ENCODE data around the gene TMED1.
A peak's percentile ranks its signal among the peaks of the same experiment; 100 is the strongest.

Gene TMED1

GRCh38 chr19:10831987-10832938, 3.7 kb downstream of the TMED1 start:
- DNase-seq (ENCODE audit: low read depth in 2 of 2) = no peak

GRCh38 chr19:10830931-10831779, 4.9 kb downstream of the TMED1 start:
- no peak for DNase-seq (ENCODE audit: low read depth in 2 of 2)

- no peak for DNase-seq (ENCODE audit: low read depth in 2 of 2)
These were observed 5.6 kb downstream of the TMED1 start for GRCh38 chr19:10830370-10830769.

GRCh38 chr19:10829967-10830366, 6.0 kb downstream of the TMED1 start:
- no peak for DNase-seq (ENCODE audit: low read depth in 2 of 2)

GRCh38 chr19:10828981-10829821, 6.8 kb downstream of the TMED1 start:
- no peak for DNase-seq (ENCODE audit: low read depth in 2 of 2)

GRCh38 chr19:10826846-10827245, 9.2 kb downstream of the TMED1 start:
- DNase-seq (ENCODE audit: low read depth in 2 of 2) = no peak

- DNase-seq (ENCODE audit: low read depth in 2 of 2) = no peak
These were observed 9.8 kb downstream of the TMED1 start for GRCh38 chr19:10826231-10826630.

- no peak for DNase-seq (ENCODE audit: low read depth in 2 of 2)
These were observed 12.3 kb downstream of the TMED1 start for GRCh38 chr19:10823690-10824089.

GRCh38 chr19:10820173-10820572, 15.8 kb downstream of the TMED1 start:
- DNase-seq (ENCODE audit: low read depth in 2 of 2) = no peak

GRCh38 chr19:10819124-10820060, 16.6 kb downstream of the TMED1 start:
- DNase-seq (ENCODE audit: low read depth in 2 of 2) = no peak

GRCh38 chr19:10818301-10819123, 17.5 kb downstream of the TMED1 start:
- no peak for DNase-seq (ENCODE audit: low read depth in 2 of 2)

GRCh38 chr19:10817291-10818038, 18.5 kb downstream of the TMED1 start:
- no peak for DNase-seq (ENCODE audit: low read depth in 2 of 2)

GRCh38 chr19:10816691-10817090, 19.3 kb downstream of the TMED1 start:
- DNase-seq (ENCODE audit: low read depth in 2 of 2) = no peak

- no peak for DNase-seq (ENCODE audit: low read depth in 2 of 2)
These were observed 19.9 kb downstream of the TMED1 start for GRCh38 chr19:10815969-10816644.

GRCh38 chr19:10815007-10815536, 20.9 kb downstream of the TMED1 start:
- no peak for DNase-seq (ENCODE audit: low read depth in 2 of 2)

GRCh38 chr19:10812902-10813404, 23.1 kb downstream of the TMED1 start:
- DNase-seq (ENCODE audit: low read depth in 2 of 2) = peak; percentile 36 to 42

GRCh38 chr19:10812196-10812595, 23.8 kb downstream of the TMED1 start:
- no peak for DNase-seq (ENCODE audit: low read depth in 2 of 2)
